HCT116 (cell line): Measurements from ENCODE around the gene PSENEN. TPM values are rescaled to one million over a fixed set of nuclear protein-coding genes. Genes with fewer than 3 reads are reported as not detected.

Source experiments
- ATAC-seq: fragments of 200-7000 bp; cut with Tn5 transposase; 2 replicates; pipeline ENCODE4 v1.9.1; 2020; ENCODE audit warnings: mild to moderate bottlenecking, moderate library complexity
- BruUV-seq: library from RNA; stranded (reverse); fragments of 400-500 nt; replicated peaks from 2 replicates; lab custom pipeline; 2021; lab: Mats Ljungman, UMichigan
- CTCF ChIA-PET: fragments of 300-600 bp; sonication (Branson Sonifier 250); formaldehyde crosslinking; loops from one replicate; lab custom pipeline; 2021; ENCODE audit warnings: antibody characterized with exemption; lab: Charles Lee
- POLR2A ChIA-PET: fragments of 300-600, 350-600 bp; sonication (Branson Sonifier 250); formaldehyde crosslinking; loops from one replicate; lab custom pipeline; 2021; ENCODE audit warnings: antibody characterized with exemption; lab: Charles Lee
- RAD21 ChIA-PET, 2 experiments: fragments of 300-600 bp; sonication (Branson Sonifier 250); formaldehyde crosslinking; loops; one replicate each; lab custom pipeline; 2023; ENCODE audit warnings: low total read pairs in 2 of 2; ENCODE audit not compliant: uncharacterized antibody in 2 of 2, unreplicated experiment in 2 of 2, low non-redundant PET in 1 of 2; lab: Charles Lee
- DNase-seq: peaks from one replicate; pipeline ENCODE4 v3.0.0-alpha.2; 2010; ENCODE audit warnings: low read depth, low spot score
- H2AFZ ChIP-seq: fragments of 200-600 bp; shearing (Covaris generic), sonication (generic); 2 replicates; pipeline ENCODE4 v1.6.1; 2017; ENCODE audit warnings: low read depth, mixed run types, mixed read lengths, antibody characterized with exemption, low read length; ENCODE audit not compliant: poor library complexity, severe bottlenecking
- H3K27ac ChIP-seq: 2 replicates; pipeline ENCODE4 v1.5.1; 2012; ENCODE audit warnings: low read depth, low read length
- H3K27me3 ChIP-seq: fragments of 200-600 bp; sonication (generic); 2 replicates; pipeline ENCODE4 v1.6.1; 2016; ENCODE audit warnings: mixed run types, low read length, mixed read lengths; ENCODE audit not compliant: insufficient read depth
- H3K36me3 ChIP-seq, 2 experiments: fragments of 200-500 bp in 1 of 2; fragments of 200-600 bp in 1 of 2; sonication (Bioruptor generic) in 1 of 2; sonication (generic) in 1 of 2; 2 replicates each; pipeline versions ENCODE4 v1.5.1 to v1.6.1; 2014 to 2016; ENCODE audit warnings: low read length in 2 of 2, inconsistent platforms in 1 of 2, mixed read lengths in 1 of 2, mixed run types in 1 of 2; ENCODE audit not compliant: insufficient read depth in 2 of 2, control insufficient read depth in 1 of 2
- H3K4me1 ChIP-seq, 2 experiments: fragments of 200-600 bp in 1 of 2; sonication (generic) in 1 of 2; 2 replicates each; pipeline versions ENCODE4 v1.5.1 to v1.6.1; 2012 to 2017; ENCODE audit warnings: low read length in 2 of 2, inconsistent platforms in 1 of 2, mild to moderate bottlenecking in 1 of 2, mixed read lengths in 1 of 2, mixed run types in 1 of 2, moderate library complexity in 1 of 2; ENCODE audit not compliant: insufficient read depth in 2 of 2, control insufficient read depth in 1 of 2
- H3K4me2 ChIP-seq: fragments of 200-600 bp; sonication (generic); 2 replicates; pipeline ENCODE4 v1.6.1; 2017; ENCODE audit warnings: mixed run types, low read length, mixed read lengths
- H3K4me3 ChIP-seq, 2 experiments: fragments of 200-600 bp in 1 of 2; sonication (generic) in 1 of 2; replicated peaks in 1 of 2; 2 replicates each; pipeline ENCODE4 v1.5.1; 2011 to 2016; ENCODE audit warnings: low read length in 2 of 2, control low read depth in 1 of 2, low read depth in 1 of 2, mild to moderate bottlenecking in 1 of 2, mixed read lengths in 1 of 2, mixed run types in 1 of 2
- H3K79me2 ChIP-seq: fragments of 200-600 bp; sonication (generic); 2 replicates; pipeline ENCODE4 v1.6.1; 2017; ENCODE audit warnings: mild to moderate bottlenecking, mixed run types, low read length, moderate library complexity, mixed read lengths; ENCODE audit not compliant: insufficient read depth
- H3K9ac ChIP-seq: fragments of 200-600 bp; sonication (generic); 2 replicates; pipeline ENCODE4 v1.6.1; 2016; ENCODE audit warnings: low read length, mixed read lengths
- H3K9me2 ChIP-seq: fragments of 200-600 bp; sonication (generic), shearing (Covaris generic); 2 replicates; pipeline ENCODE4 v1.6.1; 2017; ENCODE audit warnings: mixed run types, mild to moderate bottlenecking, moderate library complexity; ENCODE audit not compliant: insufficient read depth
- H3K9me3 ChIP-seq, 2 experiments: fragments of 200-500 bp in 1 of 2; fragments of 200-600 bp in 1 of 2; sonication (Bioruptor generic) in 1 of 2; sonication (generic) in 1 of 2; 2 replicates each; pipeline ENCODE4 v1.6.1; 2014 to 2017; ENCODE audit warnings: low read length in 2 of 2, mixed read lengths in 2 of 2, inconsistent platforms in 1 of 2, low read depth in 1 of 2, mild to moderate bottlenecking in 1 of 2, mixed run types in 1 of 2, moderate library complexity in 1 of 2; ENCODE audit not compliant: control insufficient read depth in 1 of 2, insufficient read depth in 1 of 2
- H4K20me1 ChIP-seq: fragments of 200-600 bp; sonication (generic), shearing (Covaris generic); 2 replicates; pipeline ENCODE4 v1.6.1; 2017; ENCODE audit warnings: mixed run types, mild to moderate bottlenecking, moderate library complexity; ENCODE audit not compliant: insufficient read depth
- CBX3 ChIP-seq: IDR thresholded peaks from 2 replicates; pipeline ENCODE4 v1.6.1; 2012; ENCODE audit warnings: low read depth
- EGR1 ChIP-seq: IDR thresholded peaks from 2 replicates; pipeline ENCODE4 v1.6.1; 2012; ENCODE audit warnings: low read depth
- ELF1 ChIP-seq: IDR thresholded peaks from 2 replicates; pipeline ENCODE4 v1.6.1; 2012; ENCODE audit warnings: low read depth, borderline replicate concordance
- EZH2 ChIP-seq: fragments of 200-600 bp; sonication (generic); IDR thresholded peaks from 2 replicates; pipeline ENCODE4 v1.6.1; 2017; ENCODE audit warnings: antibody characterized with exemption, mixed run types
- JUND ChIP-seq: IDR thresholded peaks from 2 replicates; pipeline ENCODE4 v1.6.1; 2012
- POLR2AphosphoS5 ChIP-seq: IDR thresholded peaks from 2 replicates; pipeline ENCODE4 v1.6.1; 2011; ENCODE audit warnings: mild to moderate bottlenecking, low read depth, low read length, moderate library complexity
- RAD21 ChIP-seq: IDR thresholded peaks from 2 replicates; pipeline ENCODE4 v1.6.1; 2012; ENCODE audit warnings: low read depth, mild to moderate bottlenecking
- SIN3A ChIP-seq: IDR thresholded peaks from 2 replicates; pipeline ENCODE4 v1.6.1; 2012; ENCODE audit warnings: low read depth
- TCF7L2 ChIP-seq: IDR thresholded peaks from 2 replicates; pipeline ENCODE4 v1.7.0; 2011; ENCODE audit warnings: borderline replicate concordance, inconsistent platforms; ENCODE audit not compliant: insufficient read depth, insufficient read length; ENCODE audit errors: extremely low read depth
- intact Hi-C: fragments of 100-400 bp; cut with micrococcal nuclease; formaldehyde crosslinking; loops from 2 replicates; pipeline ENCODE4 v1.10.0; 2022
- total RNA-seq: library from RNA; stranded (reverse); gene quantifications from one replicate; pipeline ENCODE4 v1.2.1, GENCODE V29; 2021; ENCODE audit not compliant: unreplicated experiment
- TF ChIP-seq, protein P1 (sequence below): IDR thresholded peaks from 2 replicates; pipeline ENCODE4 v1.6.1; 2012
- TF ChIP-seq, protein P2 (sequence below), 3 experiments: fragments of 200-600 bp in 1 of 3; sonication (generic) in 1 of 3; IDR thresholded peaks in 2 of 3; conservative IDR thresholded peaks in 1 of 3; 2 replicates each; pipeline ENCODE4 v1.5.1; 2012 to 2017; ENCODE audit warnings: low read depth in 2 of 3, low read length in 2 of 3, antibody characterized with exemption in 1 of 3, borderline replicate concordance in 1 of 3, control low read depth in 1 of 3, mild to moderate bottlenecking in 1 of 3, mixed read lengths in 1 of 3, mixed run types in 1 of 3, moderate library complexity in 1 of 3; ENCODE audit not compliant: insufficient read depth in 1 of 3

PSENEN gene
- total RNA-seq, 1 experiment from 2014 or later = 55.3 TPM

DNA sequence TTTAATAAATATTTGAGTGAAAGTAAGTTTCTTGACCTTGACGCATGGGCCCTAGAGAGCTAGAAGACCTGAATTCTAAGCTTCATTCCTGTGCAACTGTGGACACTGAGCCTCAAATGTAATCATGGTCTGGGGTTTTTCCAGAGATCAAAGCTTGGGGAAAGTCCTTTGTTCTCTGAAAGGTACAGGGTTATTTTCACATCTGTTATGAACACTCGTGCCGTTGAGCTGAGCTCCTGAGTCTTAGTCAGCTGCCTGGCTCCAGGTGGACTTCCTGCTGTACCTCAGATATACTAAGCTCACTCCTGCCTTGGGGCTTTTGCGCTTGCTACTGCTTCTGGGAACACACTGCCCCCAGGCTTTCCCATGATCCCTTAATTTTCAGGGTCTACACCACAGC is 48.6 kb upstream of the PSENEN start:
- ChIA-PET RAD21 (no interaction called here), POLR2A (no interaction called here), CTCF (interaction anchor here (1.1 to 1.6 kb wide), 2 partner anchors 14 to 123 kb away, joined by 3 to 4 read pairs; no protein-coding TSS in a partner anchor)
- Histone ChIP-seq H2AFZ (no peak overlapping the region), H3K9me2 (no peaks in the 10 kb centered on the region), H3K4me3 (no peak overlapping the region), H3K4me2 (no peak overlapping the region), H3K27me3 (no peaks in the 10 kb centered on the region), H3K79me2 (no peaks in the 10 kb centered on the region), H3K9ac (no peak overlapping the region), H3K9me3 (no peaks in the 10 kb centered on the region), H3K4me1 (peaks cover 5 to 9% of the 10 kb centered on the region in 2 experiments; a peak in 3 of 4 replicates), H3K27ac (no peak overlapping the region), H4K20me1 (no peaks in the 10 kb centered on the region), H3K36me3 (no peaks in the 10 kb centered on the region)
- BruUV-seq = no TSS peak
- intact Hi-C loops = no loop called here
- ATAC-seq (no peak), DNase-seq (no peak)
- TF ChIP-seq EGR1 = no peak
- no peak for TF ChIP-seq JUND
- TF ChIP-seq, protein P1, sequence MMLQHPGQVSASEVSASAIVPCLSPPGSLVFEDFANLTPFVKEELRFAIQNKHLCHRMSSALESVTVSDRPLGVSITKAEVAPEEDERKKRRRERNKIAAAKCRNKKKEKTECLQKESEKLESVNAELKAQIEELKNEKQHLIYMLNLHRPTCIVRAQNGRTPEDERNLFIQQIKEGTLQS = no peak
- no peak for TF ChIP-seq RAD21
- no peak for TF ChIP-seq ELF1
- TF ChIP-seq POLR2AphosphoS5 = no peak
- no peak for TF ChIP-seq CBX3
- no peak for TF ChIP-seq TCF7L2
- TF ChIP-seq, protein P2, sequence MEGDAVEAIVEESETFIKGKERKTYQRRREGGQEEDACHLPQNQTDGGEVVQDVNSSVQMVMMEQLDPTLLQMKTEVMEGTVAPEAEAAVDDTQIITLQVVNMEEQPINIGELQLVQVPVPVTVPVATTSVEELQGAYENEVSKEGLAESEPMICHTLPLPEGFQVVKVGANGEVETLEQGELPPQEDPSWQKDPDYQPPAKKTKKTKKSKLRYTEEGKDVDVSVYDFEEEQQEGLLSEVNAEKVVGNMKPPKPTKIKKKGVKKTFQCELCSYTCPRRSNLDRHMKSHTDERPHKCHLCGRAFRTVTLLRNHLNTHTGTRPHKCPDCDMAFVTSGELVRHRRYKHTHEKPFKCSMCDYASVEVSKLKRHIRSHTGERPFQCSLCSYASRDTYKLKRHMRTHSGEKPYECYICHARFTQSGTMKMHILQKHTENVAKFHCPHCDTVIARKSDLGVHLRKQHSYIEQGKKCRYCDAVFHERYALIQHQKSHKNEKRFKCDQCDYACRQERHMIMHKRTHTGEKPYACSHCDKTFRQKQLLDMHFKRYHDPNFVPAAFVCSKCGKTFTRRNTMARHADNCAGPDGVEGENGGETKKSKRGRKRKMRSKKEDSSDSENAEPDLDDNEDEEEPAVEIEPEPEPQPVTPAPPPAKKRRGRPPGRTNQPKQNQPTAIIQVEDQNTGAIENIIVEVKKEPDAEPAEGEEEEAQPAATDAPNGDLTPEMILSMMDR (IDR thresholded peaks at IDR 0.05 in 2 of 3, conservative IDR thresholded peaks at IDR 0.05 in 1 of 3; ENCODE audit: borderline replicate concordance in 1 of 3, insufficient read depth in 1 of 3, low read depth in 2 of 3, low read length in 2 of 3) = no peak
- TF ChIP-seq SIN3A = no peak
- TF ChIP-seq EZH2 = no peak
